GM23338 (cell line): Measurements from ENCODE around the gene MAST2. TPM values are rescaled to one million over a fixed set of nuclear protein-coding genes. Genes with fewer than 3 reads are reported as not detected.
A peak's percentile ranks its signal among the peaks of the same experiment; 100 is the strongest.

Experiments
- ATAC-seq: fragments of 200-7000 bp; cut with Tn5 transposase; 3 replicates; pipeline ENCODE4 v1.9.1; 2020
- DNase-seq: peaks from one replicate; pipeline ENCODE4 v3.0.0-alpha.2; 2015; ENCODE audit warnings: low spot score
- H2AFZ ChIP-seq: fragments of 200-600 bp; sonication (generic); 2 replicates; pipeline ENCODE4 v1.8.0; 2016; ENCODE audit warnings: antibody characterized with exemption, mild to moderate bottlenecking, moderate library complexity
- H3F3A ChIP-seq: fragments of 200-600 bp; sonication (generic); replicated peaks from 2 replicates; pipeline ENCODE4 v1.8.0; 2017; ENCODE audit warnings: antibody characterized with exemption, mixed run types, low read depth
- H3K27ac ChIP-seq: fragments of 200-600 bp; sonication (generic); 2 replicates; pipeline ENCODE4 v1.6.1; 2016; ENCODE audit warnings: low read depth
- H3K27me3 ChIP-seq: fragments of 200-600 bp; sonication (generic); 2 replicates; pipeline ENCODE4 v1.8.0; 2016; ENCODE audit warnings: mild to moderate bottlenecking, mixed run types, moderate library complexity; ENCODE audit not compliant: insufficient read depth
- H3K36me3 ChIP-seq: fragments of 200-600 bp; sonication (generic); 2 replicates; pipeline ENCODE4 v1.8.0; 2016; ENCODE audit warnings: mild to moderate bottlenecking; ENCODE audit not compliant: insufficient read depth
- H3K4me1 ChIP-seq: fragments of 200-600 bp; sonication (generic); 2 replicates; pipeline ENCODE4 v1.8.0; 2016; ENCODE audit warnings: mild to moderate bottlenecking, moderate library complexity; ENCODE audit not compliant: insufficient read depth
- H3K4me2 ChIP-seq: fragments of 200-600 bp; sonication (generic); 2 replicates; pipeline ENCODE4 v1.7.1; 2017; ENCODE audit warnings: mixed run types
- H3K4me3 ChIP-seq: fragments of 200-600 bp; sonication (generic); 2 replicates; pipeline ENCODE4 v1.6.1; 2016; ENCODE audit warnings: mixed run types
- H3K79me2 ChIP-seq: fragments of 200-600 bp; sonication (generic); replicated peaks from 2 replicates; pipeline ENCODE4 v1.8.0; 2017; ENCODE audit warnings: mild to moderate bottlenecking; ENCODE audit not compliant: insufficient read depth
- H3K9me2 ChIP-seq: fragments of 200-600 bp; sonication (generic); 2 replicates; pipeline ENCODE4 v1.8.0; 2017; ENCODE audit not compliant: insufficient read depth
- H4K20me1 ChIP-seq: fragments of 200-600 bp; sonication (generic); replicated peaks from 2 replicates; pipeline ENCODE4 v1.8.0; 2017; ENCODE audit warnings: mild to moderate bottlenecking; ENCODE audit not compliant: insufficient read depth
- H3K27ac Mint-ChIP-seq: 2 replicates; pipeline ENCODE4 v1.8.0; 2020; ENCODE audit warnings: inconsistent platforms, mild to moderate bottlenecking, moderate library complexity, mixed read lengths
- H3K27me3 Mint-ChIP-seq: 3 replicates; pipeline ENCODE4 v1.8.0; 2022; ENCODE audit warnings: low read depth, mild to moderate bottlenecking, moderate library complexity, mixed read lengths, inconsistent platforms; ENCODE audit not compliant: insufficient read depth, poor library complexity
- H3K36me3 Mint-ChIP-seq: 3 replicates; pipeline ENCODE4 v1.8.0; 2021; ENCODE audit warnings: low read depth, mild to moderate bottlenecking, inconsistent platforms, moderate library complexity, mixed read lengths
- H3K4me1 Mint-ChIP-seq: 3 replicates; pipeline ENCODE4 v1.8.0; 2020; ENCODE audit warnings: mild to moderate bottlenecking, inconsistent platforms, mixed read lengths
- H3K4me3 Mint-ChIP-seq: 3 replicates; pipeline ENCODE4 v1.8.0; 2021; ENCODE audit warnings: moderate library complexity, mild to moderate bottlenecking, inconsistent platforms, mixed read lengths
- H3K9me3 Mint-ChIP-seq: 3 replicates; pipeline ENCODE4 v1.8.0; 2020; ENCODE audit warnings: moderate library complexity, mild to moderate bottlenecking, inconsistent platforms, mixed read lengths
- EZH2 ChIP-seq: fragments of 200-600 bp; sonication (generic); IDR thresholded peaks from one replicate; pipeline ENCODE4 v1.8.0; 2017; ENCODE audit warnings: antibody characterized with exemption, mild to moderate bottlenecking, low read depth; ENCODE audit not compliant: unreplicated experiment
- REST ChIP-seq: IDR thresholded peaks from one replicate; pipeline ENCODE4 v1.6.1; 2018; ENCODE audit warnings: antibody characterized with exemption; ENCODE audit not compliant: unreplicated experiment
- ZNF331 ChIP-seq: fragments of 250-450 bp; sonication (Bioruptor Pico); IDR thresholded peaks from 2 replicates; pipeline ENCODE4 v1.5.0; 2020; ENCODE audit warnings: low read depth, mild to moderate bottlenecking, moderate library complexity
- ZNF462 ChIP-seq: fragments of 250-450 bp; sonication (Bioruptor Pico); IDR thresholded peaks from 2 replicates; pipeline ENCODE4 v1.5.0; 2020; ENCODE audit warnings: mild to moderate bottlenecking, moderate library complexity
- polyA plus RNA-seq: library from polyadenylated mRNA; unstranded; fragments of >200 nt; fragmentation: Nextera tagmentation; extraction: Ambion mirVana; gene quantifications from 2 replicates; pipeline ENCODE4 v1.2.1, GENCODE V29; 2016
- total RNA-seq: library from RNA; depleted of rRNA; stranded (reverse); fragments of >200 nt; shearing (Covaris generic); gene quantifications from 2 replicates; pipeline ENCODE4 v1.2.3, GENCODE V29; 2014

The MAST2 gene
- total and polyA plus RNA-seq, 2 experiments from 2014 or later = 11.5 to 57.7 TPM

GRCh38 chr1:46004492-46004891 is 201.1 kb downstream of the MAST2 start (continued):
- no peak for TF ChIP-seq ZNF462 (CRISPR knock-in tag)

GRCh38 chr1:46005594-46005993 is 202.2 kb downstream of the MAST2 start:
- Histone ChIP-seq H4K20me1 (0 out of 2 replicates have a peak, but pooled peaks cover 4% of the 10 kb centered on the region), H3K9me2 (no peaks in the 10 kb centered on the region), H3K79me2 (no peaks in the 10 kb centered on the region), H3K4me2 (no peak overlapping the region), H3K27ac (no peak overlapping the region), H3F3A (no peaks in the 10 kb centered on the region), H2AFZ (no peak overlapping the region), H3K27me3 (no peaks in the 10 kb centered on the region), H3K4me3 (no peak overlapping the region), H3K4me1 (no peaks in the 10 kb centered on the region), H3K36me3 (peaks cover 3% of the 10 kb centered on the region; the same call in 1 of the 2 replicates)
- H3K9me3 Mint-ChIP-seq = no peaks in the 10 kb centered on the region
- H3K27me3 Mint-ChIP-seq = peaks cover 4% of the 10 kb centered on the region
- H3K4me1 Mint-ChIP-seq = peaks cover 10% of the 10 kb centered on the region; the same call in 2 of the 3 replicates
- no peak for DNase-seq
- no peak for TF ChIP-seq REST
- TF ChIP-seq EZH2 = no peak
- TF ChIP-seq ZNF331 (CRISPR knock-in tag) = no peak
- H3K36me3 Mint-ChIP-seq = peaks cover 34% of the 10 kb centered on the region
- ATAC-seq = no peak
- peak overlapping the region; percentile 32; the same call in 1 of the 2 replicates for H3K27ac Mint-ChIP-seq
- no peak overlapping the region for H3K4me3 Mint-ChIP-seq
